Fibroblast of skin of left quadriceps (primary cell): ENCODE measurements around the gene CALML6.
"Not testable (repeated sequence)": the region's sequence is repeated elsewhere in the genome, so short reads cannot be mapped to it uniquely, and the experiment has no call there.

ENCODE experiments used
- DNase-seq, 2 experiments: peaks; one replicate each; pipeline ENCODE4 v3.0.0-alpha.2; 2013; ENCODE audit warnings: low read depth in 2 of 2

Gene CALML6

GRCh38 chr1:1914971-1915692 is at the start of gene CALML6:
Gene CALML6, plus strand, starts transcription at chr1:1915260. Its CDS starts 21 bp downstream, at chr1:1915281.
- DNase-seq = no peak

GRCh38 chr1:1867164-1867563 is 47.9 kb upstream of the CALML6 start:
- DNase-seq = no peak

- DNase-seq = no peak
These were observed 45.6 kb upstream of the CALML6 start for GRCh38 chr1:1869469-1869868.

- DNase-seq = no peak
These were observed 42.6 kb upstream of the CALML6 start for GRCh38 chr1:1872329-1872994.

- no peak for DNase-seq
These were observed 41.9 kb upstream of the CALML6 start for GRCh38 chr1:1873186-1873585.

GRCh38 chr1:1874901-1875300 is 40.2 kb upstream of the CALML6 start:
- DNase-seq = no peak

- no peak for DNase-seq
These were observed 39.1 kb upstream of the CALML6 start for GRCh38 chr1:1875932-1876331.

- DNase-seq = no peak
These were observed 38.6 kb upstream of the CALML6 start for GRCh38 chr1:1876335-1876930.

GRCh38 chr1:1877865-1878436 is 37.1 kb upstream of the CALML6 start:
- DNase-seq = no peak

GRCh38 chr1:1879942-1880341 is 35.1 kb upstream of the CALML6 start:
- no peak for DNase-seq

GRCh38 chr1:1880617-1881312 is 34.3 kb upstream of the CALML6 start:
- DNase-seq = no peak

GRCh38 chr1:1881727-1882126 is 33.3 kb upstream of the CALML6 start:
- no peak for DNase-seq

- no peak for DNase-seq
These were observed 31.8 kb upstream of the CALML6 start for GRCh38 chr1:1883092-1883873.

GRCh38 chr1:1883890-1884289 is 31.2 kb upstream of the CALML6 start:
- not testable (repeated sequence) for DNase-seq

- no peak for DNase-seq
These were observed 25.8 kb upstream of the CALML6 start for GRCh38 chr1:1889090-1889750.

- DNase-seq = peak in 1 of 2 experiments; percentile 14
These were observed 25.1 kb upstream of the CALML6 start for GRCh38 chr1:1889847-1890505.

- DNase-seq = peak; percentile 81 to 84
These were observed 24.3 kb upstream of the CALML6 start, which contains the start of gene GNB1 for GRCh38 chr1:1890506-1891348. Gene GNB1, minus strand, starts transcription at chr1:1891087. Its CDS starts 65,634 bp downstream, at chr1:1825453.

- DNase-seq = peak; percentile 13 to 26
These were observed 23.5 kb upstream of the CALML6 start for GRCh38 chr1:1891349-1892078.
